Lower leg skin (tissue), 3 donors: Measurements from ENCODE around the gene SLC35F4.
"Not testable (repeated sequence)": the region's sequence is repeated elsewhere in the genome, so short reads cannot be mapped to it uniquely, and the experiment has no call there.

Source experiments
- CTCF ChIP-seq, 3 donors: fragments of 450-650 bp; IDR thresholded peaks; one replicate each; pipeline ENCODE4 v1.5.1; 2016; ENCODE audit warnings: antibody characterized with exemption in 3 of 3, mild to moderate bottlenecking in 3 of 3, moderate library complexity in 2 of 3
- POLR2A ChIP-seq, 2 donors: fragments of 450-650 bp; IDR thresholded peaks; one replicate each; pipeline ENCODE4 v1.6.1; 2016 to 2017; ENCODE audit warnings: antibody characterized with exemption in 2 of 2, mild to moderate bottlenecking in 1 of 2, moderate library complexity in 1 of 2

DNA sequence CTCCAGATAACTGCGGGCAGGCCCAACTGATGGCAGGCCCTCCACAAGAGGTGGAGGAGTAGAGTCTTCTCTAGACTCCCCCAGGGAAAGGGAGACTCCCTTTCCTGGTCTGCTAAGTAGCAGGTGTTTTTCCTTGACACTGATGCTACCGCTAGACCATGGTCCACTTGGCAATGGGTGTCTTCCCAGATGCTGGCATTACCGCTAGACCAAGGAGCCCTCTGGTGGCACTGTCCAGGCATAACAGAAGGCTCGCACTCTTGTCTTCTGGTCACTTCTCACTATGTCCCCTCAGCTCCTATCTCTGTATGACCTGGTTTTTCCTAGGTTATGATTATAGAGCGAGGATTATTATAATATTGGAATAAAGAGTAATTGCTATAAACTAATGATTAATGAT lies 156.8 kb downstream of the SLC35F4 start:
- TF ChIP-seq CTCF, POLR2A (IDR thresholded peaks at IDR 0.05): not testable (repeated sequence)
